Mesenchymal stem cell (in vitro differentiated cells and primary cell): ENCODE data around the gene STON2.

ENCODE experiments used
- DNase-seq: peaks from one replicate; pipeline ENCODE4 v3.0.0-alpha.2; 2013
- H2AFZ ChIP-seq: one replicate; pipeline ENCODE4 v1.6.1; 2013; ENCODE audit warnings: low read depth, mild to moderate bottlenecking, control low read depth, inconsistent platforms, low read length, moderate library complexity
- H2AK5ac ChIP-seq: 2 replicates; pipeline ENCODE4 v1.6.1; 2013; ENCODE audit warnings: low read length, moderate library complexity, mild to moderate bottlenecking, inconsistent platforms; ENCODE audit not compliant: severe bottlenecking
- H2BK120ac ChIP-seq: one replicate; pipeline ENCODE4 v1.6.1; 2013; ENCODE audit warnings: low read depth, mild to moderate bottlenecking, inconsistent platforms, low read length, moderate library complexity
- H2BK12ac ChIP-seq, 2 experiments: one replicate each; pipeline ENCODE4 v1.6.1; 2013; ENCODE audit warnings: inconsistent platforms in 2 of 2, low read length in 2 of 2, mild to moderate bottlenecking in 2 of 2, moderate library complexity in 2 of 2, control low read depth in 1 of 2
- H2BK15ac ChIP-seq: one replicate; pipeline ENCODE4 v1.6.1; 2013; ENCODE audit warnings: mild to moderate bottlenecking, low read depth, inconsistent platforms; ENCODE audit not compliant: poor library complexity, severe bottlenecking
- H2BK5ac ChIP-seq: 2 replicates; pipeline ENCODE4 v1.6.1; 2013; ENCODE audit warnings: low read depth, mild to moderate bottlenecking, low read length, control low read depth, inconsistent platforms; ENCODE audit not compliant: poor library complexity, severe bottlenecking
- H3K14ac ChIP-seq, 2 experiments: one replicate each; pipeline ENCODE4 v1.6.1; 2013; ENCODE audit warnings: inconsistent platforms in 2 of 2, low read length in 2 of 2, control low read depth in 1 of 2, mild to moderate bottlenecking in 1 of 2, moderate library complexity in 1 of 2
- H3K18ac ChIP-seq, 2 experiments: one replicate each; pipeline ENCODE4 v1.6.1; 2013; ENCODE audit warnings: inconsistent platforms in 2 of 2, low read length in 2 of 2, control low read depth in 1 of 2, low read depth in 1 of 2, mild to moderate bottlenecking in 1 of 2
- H3K23ac ChIP-seq, 2 experiments: one replicate each; pipeline ENCODE4 v1.6.1; 2013; ENCODE audit warnings: inconsistent platforms in 2 of 2, low read length in 2 of 2, mild to moderate bottlenecking in 2 of 2, moderate library complexity in 2 of 2, control low read depth in 1 of 2
- H3K27ac ChIP-seq: 2 replicates; pipeline ENCODE4 v1.5.1; 2013; ENCODE audit warnings: mild to moderate bottlenecking, moderate library complexity, low read length, control low read depth, inconsistent platforms; ENCODE audit not compliant: poor library complexity, severe bottlenecking
- H3K27me3 ChIP-seq, 2 experiments: 2 replicates each; pipeline versions ENCODE4 v1.6.1 to v1.7.0; 2013; ENCODE audit warnings: low read length in 2 of 2, mild to moderate bottlenecking in 2 of 2, moderate library complexity in 2 of 2, control low read depth in 1 of 2, inconsistent platforms in 1 of 2; ENCODE audit not compliant: control insufficient read depth in 1 of 2, insufficient read depth in 1 of 2
- H3K36me3 ChIP-seq, 2 experiments: 2 replicates each; pipeline versions ENCODE4 v1.6.1 to v1.7.0; 2013; ENCODE audit warnings: low read length in 2 of 2, control low read depth in 1 of 2, inconsistent platforms in 1 of 2, low read depth in 1 of 2, mild to moderate bottlenecking in 1 of 2; ENCODE audit not compliant: insufficient read depth in 2 of 2, control insufficient read depth in 1 of 2
- H3K4ac ChIP-seq, 2 experiments: one replicate each; pipeline ENCODE4 v1.6.1; 2013; ENCODE audit warnings: inconsistent platforms in 2 of 2, low read length in 2 of 2, mild to moderate bottlenecking in 2 of 2, moderate library complexity in 2 of 2, control low read depth in 1 of 2, low read depth in 1 of 2
- H3K4me1 ChIP-seq: 2 replicates; pipeline ENCODE4 v1.6.1; 2013; ENCODE audit warnings: low read depth, low read length, control low read depth; ENCODE audit not compliant: control insufficient read depth, insufficient read depth
- H3K4me2 ChIP-seq: 2 replicates; pipeline ENCODE4 v1.6.1; 2013; ENCODE audit warnings: low read length, mild to moderate bottlenecking, inconsistent platforms; ENCODE audit not compliant: poor library complexity, severe bottlenecking
- H3K4me3 ChIP-seq, 2 experiments: 2 replicates each; pipeline versions ENCODE4 v1.5.1 to v1.7.0; 2013; ENCODE audit warnings: low read length in 2 of 2, mild to moderate bottlenecking in 2 of 2, control low read depth in 1 of 2, low read depth in 1 of 2; ENCODE audit not compliant: insufficient read depth in 1 of 2
- H3K79me1 ChIP-seq: replicated peaks from 2 replicates; pipeline ENCODE4 v1.6.1; 2013; ENCODE audit warnings: mild to moderate bottlenecking, control low read depth, low read length, inconsistent platforms; ENCODE audit not compliant: poor library complexity, severe bottlenecking
- H3K9ac ChIP-seq: 2 replicates; pipeline ENCODE4 v1.7.0; 2013; ENCODE audit warnings: mild to moderate bottlenecking, low read length, moderate library complexity
- H3K9me3 ChIP-seq: 2 replicates; pipeline ENCODE4 v1.7.0; 2013; ENCODE audit warnings: mild to moderate bottlenecking, low read length; ENCODE audit not compliant: control insufficient read depth
- H4K8ac ChIP-seq: one replicate; pipeline ENCODE4 v1.6.1; 2013; ENCODE audit warnings: inconsistent platforms, mild to moderate bottlenecking, low read length, moderate library complexity
- H4K91ac ChIP-seq: one replicate; pipeline ENCODE4 v1.6.1; 2013; ENCODE audit warnings: mild to moderate bottlenecking, low read length, inconsistent platforms
- WGBS: methylation state at CpG from one replicate; pipeline ENCODE4 v1.1.7; 2013; ENCODE audit warnings: mixed read lengths; 5-methylcytosine and 5-hydroxymethylcytosine counted together

The STON2 gene

DNA sequence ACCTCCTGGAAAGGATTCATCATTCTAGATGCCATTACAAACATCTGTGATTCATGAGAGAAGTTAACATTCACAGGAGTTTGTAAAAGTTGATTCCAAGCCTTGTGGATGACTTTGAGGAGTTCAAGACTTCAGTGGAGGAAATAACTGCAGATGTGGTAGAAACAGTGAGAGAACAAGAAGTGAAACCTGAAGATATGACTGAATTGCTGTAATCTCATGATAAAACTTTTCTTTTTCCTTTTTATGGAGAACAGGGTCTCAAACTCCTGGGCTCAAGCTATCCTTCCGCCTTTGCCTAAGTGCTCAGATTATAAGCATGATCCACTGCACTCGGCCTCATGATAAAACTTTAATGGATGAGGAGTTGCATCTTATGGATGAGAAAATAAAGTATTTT is 114.9 kb downstream of the STON2 start:
- Histone ChIP-seq H3K4ac (no peak overlapping the region), H3K27me3 (no peaks in the 10 kb centered on the region), H2BK15ac (no peak overlapping the region), H3K27ac (no peak overlapping the region), H3K4me2 (no peak overlapping the region), H2AFZ (no peak overlapping the region), H4K91ac (no peak overlapping the region), H3K23ac (no peak overlapping the region), H2BK120ac (no peak overlapping the region), H3K18ac (no peak overlapping the region), H3K4me3 (no peak overlapping the region), H4K8ac (no peak overlapping the region), H3K36me3 (no peaks in the 10 kb centered on the region), H2BK5ac (no peak overlapping the region), H3K9me3 (no peaks in the 10 kb centered on the region), H2BK12ac (no peak overlapping the region), H3K14ac (no peak overlapping the region), H2AK5ac (no peak overlapping the region), H3K4me1 (no peaks in the 10 kb centered on the region), H3K9ac (no peak overlapping the region), H3K79me1 (no peaks in the 10 kb centered on the region)
- 97% methylated on average over 2 of the region's 2 CpGs for WGBS
- no peak for DNase-seq

DNA sequence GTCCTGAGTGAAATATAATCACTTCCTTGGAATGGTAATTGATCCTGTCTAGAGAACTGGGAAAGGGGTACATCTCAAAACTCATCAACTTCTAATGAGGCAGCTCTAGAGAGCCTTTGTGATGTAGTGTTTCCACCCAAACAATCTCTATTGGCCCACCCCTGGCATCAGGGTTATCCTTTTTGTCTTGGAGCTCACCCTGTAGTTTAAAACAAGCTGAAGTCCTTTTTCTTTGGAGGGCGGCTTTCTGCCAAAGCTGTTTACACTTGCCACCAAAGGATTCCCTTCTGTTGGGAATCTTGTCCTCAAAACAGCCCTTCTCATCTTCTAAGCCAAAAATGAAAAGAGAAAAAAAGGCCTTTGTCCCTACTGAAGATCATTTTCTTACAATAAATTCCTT is 118.8 kb downstream of the STON2 start:
- no peak overlapping the region for H2AFZ ChIP-seq
- no peaks in the 10 kb centered on the region for H3K79me1 ChIP-seq
- H3K9ac ChIP-seq = no peak overlapping the region
- no peak overlapping the region for H2BK15ac ChIP-seq
- H3K27ac ChIP-seq = no peak overlapping the region
- no peak overlapping the region for H4K8ac ChIP-seq
- DNase-seq = no peak
- no peak overlapping the region for H3K4ac ChIP-seq
- no peak overlapping the region for H2BK5ac ChIP-seq
- H3K4me3 ChIP-seq = no peak overlapping the region
- peaks cover 0 to 17% of the 10 kb centered on the region in 2 experiments for H3K36me3 ChIP-seq
- no peak overlapping the region for H2BK120ac ChIP-seq
- no peak overlapping the region for H3K4me2 ChIP-seq
- WGBS = 91% methylated on average over 1 of the region's 1 CpG
- H3K4me1 ChIP-seq = no peaks in the 10 kb centered on the region
- H2BK12ac ChIP-seq = no peak overlapping the region
- H3K14ac ChIP-seq = no peak overlapping the region
- no peak overlapping the region for H3K23ac ChIP-seq
- no peaks in the 10 kb centered on the region for H3K9me3 ChIP-seq
- no peaks in the 10 kb centered on the region for H3K27me3 ChIP-seq
- no peak overlapping the region for H3K18ac ChIP-seq
- no peak overlapping the region for H2AK5ac ChIP-seq
- no peak overlapping the region for H4K91ac ChIP-seq

DNA sequence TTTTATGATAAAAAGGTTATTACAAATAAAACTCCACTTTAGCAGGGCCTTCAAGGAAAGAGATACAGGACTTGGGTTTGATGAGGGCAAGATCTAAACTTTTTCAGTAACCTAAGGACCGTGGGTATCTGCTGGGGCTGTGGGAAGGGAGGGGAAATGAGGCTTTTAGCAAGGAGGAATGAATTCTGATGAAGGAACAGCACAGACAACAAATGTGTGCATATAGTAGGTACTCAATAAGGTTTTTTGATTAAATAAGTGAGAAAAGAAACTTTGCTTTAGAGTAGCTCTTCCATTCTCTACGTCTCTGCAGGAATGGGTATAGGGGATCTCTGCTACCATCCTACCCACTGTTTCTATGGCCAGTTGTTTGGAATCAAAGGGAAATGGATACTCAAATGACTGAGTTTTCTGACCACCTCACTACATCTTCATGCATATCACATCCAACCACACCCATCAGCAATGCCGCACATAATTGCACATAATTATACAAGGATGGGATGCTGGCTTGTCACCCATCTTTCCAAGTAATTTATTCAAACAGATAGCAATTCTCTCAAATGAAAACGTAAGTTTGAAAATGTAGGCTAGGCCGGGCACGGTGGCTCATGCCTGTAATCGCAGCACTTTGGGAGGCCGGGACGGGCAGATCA is 119.9 kb downstream of the STON2 start:
- Histone ChIP-seq H2AFZ (no peak overlapping the region), H3K9me3 (no peaks in the 10 kb centered on the region), H3K18ac (no peak overlapping the region), H2BK15ac (no peak overlapping the region), H3K27me3 (peaks cover 2 to 4% of the 10 kb centered on the region in 2 experiments), H3K23ac (no peak overlapping the region), H2AK5ac (no peak overlapping the region), H3K4me1 (no peaks in the 10 kb centered on the region), H3K4me3 (no peak overlapping the region), H4K91ac (no peak overlapping the region), H2BK12ac (no peak overlapping the region), H3K79me1 (no peaks in the 10 kb centered on the region), H3K14ac (no peak overlapping the region), H3K27ac (no peak overlapping the region), H2BK120ac (no peak overlapping the region), H2BK5ac (no peak overlapping the region), H3K4ac (no peak overlapping the region), H4K8ac (no peak overlapping the region), H3K36me3 (peaks cover 0 to 17% of the 10 kb centered on the region in 2 experiments), H3K4me2 (no peak overlapping the region), H3K9ac (no peak overlapping the region)
- 93% methylated on average over 9 of the region's 9 CpGs for WGBS
- no peak for DNase-seq

DNA sequence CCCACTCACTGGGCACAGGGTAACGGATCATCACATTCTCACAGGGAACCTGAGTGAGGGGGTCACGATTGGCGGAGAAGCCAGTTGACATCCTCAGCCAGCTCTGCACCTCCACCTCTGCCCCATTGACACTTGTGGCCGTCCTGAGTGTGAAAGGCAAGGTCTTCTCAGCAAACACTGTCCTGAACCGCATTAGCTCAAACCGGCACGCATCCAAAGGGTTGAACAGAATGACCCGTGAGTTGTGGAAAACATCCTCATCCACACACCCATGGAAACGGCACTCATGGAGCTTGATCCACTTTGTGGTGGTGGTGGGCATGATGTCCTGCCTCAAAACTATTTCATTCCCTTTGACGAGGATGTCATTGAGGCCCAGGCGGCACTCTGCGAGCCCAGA is 123.0 kb downstream of the STON2 start:
- Histone ChIP-seq H2AK5ac (no peak overlapping the region), H3K18ac (no peak overlapping the region), H2BK120ac (no peak overlapping the region), H3K27me3 (peaks cover 4% of the 10 kb centered on the region in 2 experiments), H3K27ac (no peak overlapping the region), H2BK5ac (no peak overlapping the region), H3K4me1 (no peaks in the 10 kb centered on the region), H2AFZ (no peak overlapping the region), H3K4ac (no peak overlapping the region), H3K79me1 (no peaks in the 10 kb centered on the region), H3K36me3 (peaks cover 0 to 17% of the 10 kb centered on the region in 2 experiments), H3K23ac (no peak overlapping the region), H2BK15ac (no peak overlapping the region), H2BK12ac (no peak overlapping the region), H4K8ac (no peak overlapping the region), H3K9me3 (no peaks in the 10 kb centered on the region), H3K4me2 (no peak overlapping the region), H3K14ac (no peak overlapping the region), H3K4me3 (no peak overlapping the region), H3K9ac (no peak overlapping the region), H4K91ac (no peak overlapping the region)
- DNase-seq = no peak
- 85% methylated on average over 12 of the region's 12 CpGs for WGBS
